DMS114 treated with DMSO at 0.1 percent for 48 hours (cell line): ENCODE measurements around the gene WFDC11.
"Not testable (repeated sequence)": the region's sequence is repeated elsewhere in the genome, so short reads cannot be mapped to it uniquely, and the experiment has no call there.

Experiments used
- DNase-seq: peaks from one replicate; lab custom pipeline; 2025; ENCODE audit not compliant: unreplicated experiment; lab: John Stamatoyannopoulos, UW

WFDC11 gene

DNA sequence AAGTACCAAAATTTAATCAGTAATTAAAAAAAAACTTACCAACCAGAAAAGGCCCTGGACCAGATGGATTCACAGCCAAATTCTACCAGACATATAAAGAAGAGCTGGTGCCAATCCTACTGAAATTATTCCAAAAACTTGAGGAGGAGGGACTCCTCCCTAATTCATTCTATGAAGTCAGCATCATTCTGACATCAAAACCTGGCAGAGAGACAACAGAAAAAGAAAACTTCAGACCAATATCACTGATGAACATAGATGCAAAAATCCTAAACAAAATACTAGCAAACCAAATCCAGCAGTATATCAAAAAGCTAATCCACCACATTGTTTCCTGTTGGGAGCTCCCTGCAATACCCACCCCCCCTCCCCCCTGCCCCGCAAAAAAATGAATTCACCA lies at the start of gene WFDC11:
Gene WFDC11 (minus strand): TSS at position 101 of the 400 bp plus-strand sequence. CDS start 19,639 bp downstream, outside the sequence.
- DNase-seq, result no peak

DNA sequence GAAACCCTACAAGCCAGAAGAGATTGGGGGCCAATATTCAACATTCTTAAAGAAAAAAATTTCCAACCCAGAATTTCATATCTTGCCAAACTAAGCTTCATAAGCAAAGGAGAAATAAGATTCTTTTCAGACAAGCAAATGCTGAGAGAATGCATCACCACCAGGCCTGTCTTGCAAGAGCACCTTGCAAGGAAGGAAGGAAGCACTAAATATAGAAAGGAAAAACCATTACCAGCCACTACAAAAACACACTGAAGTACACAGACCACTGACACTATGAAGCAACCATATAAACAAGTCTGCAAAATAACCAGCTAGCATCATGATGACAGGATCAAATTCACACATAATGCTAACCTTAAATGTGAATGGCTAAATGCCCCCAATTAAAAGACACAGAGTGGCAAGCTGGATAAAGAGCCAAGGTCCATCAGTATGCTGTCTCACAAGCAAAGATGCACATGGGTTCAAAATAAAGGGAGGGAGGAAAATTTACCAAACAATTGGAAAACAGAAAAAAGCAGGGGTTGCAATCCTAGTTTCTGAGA lies 46.2 kb upstream of the WFDC11 start:
- not testable (repeated sequence) for DNase-seq

GRCh38 chr20:45704969-45705637 lies 35.1 kb upstream of the WFDC11 start, which contains the start of gene WFDC10B:
WFDC10B (minus strand) TSS chr20:45705019; CDS start chr20:45685992, 19,027 bp downstream.
- DNase-seq, result no peak

DNA sequence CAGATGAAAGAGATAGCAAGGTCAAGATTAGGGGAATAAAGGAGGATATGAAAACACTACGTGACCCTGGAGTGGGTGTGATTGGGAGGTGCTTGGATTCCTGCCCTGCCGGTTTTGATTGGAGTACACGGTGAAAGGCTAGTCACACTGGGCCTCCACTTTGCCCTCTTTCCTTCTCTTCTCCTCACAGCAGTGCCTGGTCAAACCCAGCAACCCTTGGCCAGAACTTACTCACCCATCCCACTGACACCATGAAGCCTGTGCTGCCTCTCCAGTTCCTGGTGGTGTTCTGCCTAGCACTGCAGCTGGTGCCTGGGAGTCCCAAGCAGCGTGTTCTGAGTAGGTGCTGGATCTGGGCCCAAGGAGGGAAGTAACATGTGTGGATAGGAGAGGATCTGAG lies 31.8 kb upstream of the WFDC11 start, which contains the start of gene WFDC13:
Gene WFDC13 (plus strand): TSS at position 166 of the 400 bp plus-strand sequence. CDS start 86 bp downstream, at position 252.
- no peak for DNase-seq

DNA sequence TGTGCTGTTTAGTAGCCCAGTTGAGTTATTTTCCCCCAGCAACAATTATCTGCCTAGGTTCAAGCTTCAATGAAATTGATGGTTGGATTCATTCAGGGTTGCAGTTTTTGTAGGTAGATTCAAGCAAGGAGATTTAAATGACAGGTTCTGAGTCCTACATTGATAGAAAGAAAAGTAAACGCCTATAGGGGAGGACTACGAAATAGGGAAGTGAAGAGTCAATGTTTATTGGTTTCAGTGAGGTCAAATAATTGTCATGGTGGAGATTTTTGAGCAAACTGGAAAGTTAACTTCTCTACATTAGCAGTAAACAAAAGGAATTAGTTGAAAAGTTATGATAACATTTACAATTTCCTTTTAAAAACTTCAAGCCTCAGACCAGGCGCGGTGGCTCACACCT lies 31.1 kb upstream of the WFDC11 start:
- DNase-seq, result no peak

- DNase-seq, result no peak
Observed at GRCh38 chr20:45695496-45695895, 25.5 kb upstream of the WFDC11 start.

DNA sequence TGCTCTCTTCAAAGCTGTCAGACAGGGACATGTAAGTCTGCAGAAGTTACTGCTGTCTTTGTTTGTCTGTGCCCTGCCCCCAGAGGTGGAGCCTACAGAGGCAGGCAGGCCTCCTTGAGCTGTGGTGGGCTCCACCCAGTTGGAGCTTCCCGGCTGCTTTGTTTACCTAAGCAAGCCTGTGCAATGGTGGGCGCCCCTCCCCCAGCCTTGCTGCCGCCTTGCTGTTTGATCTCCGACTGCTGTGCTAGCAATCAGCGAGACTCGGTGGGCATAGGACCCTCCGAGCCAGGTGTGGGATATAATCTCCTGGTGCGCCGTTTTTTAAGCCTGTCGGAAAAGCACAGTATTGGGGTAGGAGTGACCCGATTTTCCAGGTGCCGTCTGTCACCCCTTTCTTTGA lies 23.3 kb upstream of the WFDC11 start:
- DNase-seq, result not testable (repeated sequence)

GRCh38 chr20:45685896-45686295 lies 15.9 kb upstream of the WFDC11 start:
- DNase-seq, result no peak

DNA sequence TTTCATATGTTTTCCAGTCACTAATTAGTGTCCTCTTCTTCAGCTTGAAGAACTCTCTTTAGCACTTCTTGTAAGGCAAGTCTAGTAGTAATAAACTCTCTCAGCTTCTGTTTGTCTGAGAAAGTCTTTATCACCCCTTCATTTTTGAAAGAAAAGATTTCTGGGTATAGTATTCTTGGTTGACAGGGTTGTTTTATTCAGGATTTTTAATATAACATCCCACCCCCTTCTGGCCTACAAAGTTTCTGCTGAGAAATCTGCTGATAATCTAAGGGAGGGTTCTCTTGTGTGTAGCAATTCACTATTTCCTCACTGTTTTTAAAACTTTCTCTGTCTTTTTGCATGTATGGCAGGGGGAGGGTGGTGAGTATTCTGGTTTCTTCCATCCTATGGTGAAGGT lies 9.6 kb upstream of the WFDC11 start:
- no peak for DNase-seq

DNA sequence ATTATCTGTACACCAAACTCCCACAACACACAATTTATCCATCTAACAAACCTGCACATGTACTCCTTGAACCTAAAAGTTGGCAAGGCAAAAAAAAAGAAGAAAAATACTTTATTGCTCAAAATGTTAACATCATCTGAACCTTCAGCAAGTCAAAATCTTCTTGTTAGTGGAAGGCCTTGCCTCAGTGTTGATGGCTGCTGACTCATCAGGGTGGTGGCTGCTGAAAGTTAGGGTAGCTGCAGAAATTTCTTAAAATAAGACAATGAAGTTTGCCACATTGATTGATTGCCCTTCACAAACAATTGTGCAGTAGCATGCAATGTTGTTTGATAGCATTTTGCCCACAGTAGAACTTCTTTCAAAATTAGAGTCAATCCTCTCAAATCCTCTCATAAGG lies 2.7 kb upstream of the WFDC11 start:
- no peak for DNase-seq

- DNase-seq, result not testable (repeated sequence)
Observed at GRCh38 chr20:45657038-45657437, 13.0 kb downstream of the WFDC11 start.

GRCh38 chr20:45651726-45652125 lies 18.3 kb downstream of the WFDC11 start:
- DNase-seq, result not testable (repeated sequence)

DNA sequence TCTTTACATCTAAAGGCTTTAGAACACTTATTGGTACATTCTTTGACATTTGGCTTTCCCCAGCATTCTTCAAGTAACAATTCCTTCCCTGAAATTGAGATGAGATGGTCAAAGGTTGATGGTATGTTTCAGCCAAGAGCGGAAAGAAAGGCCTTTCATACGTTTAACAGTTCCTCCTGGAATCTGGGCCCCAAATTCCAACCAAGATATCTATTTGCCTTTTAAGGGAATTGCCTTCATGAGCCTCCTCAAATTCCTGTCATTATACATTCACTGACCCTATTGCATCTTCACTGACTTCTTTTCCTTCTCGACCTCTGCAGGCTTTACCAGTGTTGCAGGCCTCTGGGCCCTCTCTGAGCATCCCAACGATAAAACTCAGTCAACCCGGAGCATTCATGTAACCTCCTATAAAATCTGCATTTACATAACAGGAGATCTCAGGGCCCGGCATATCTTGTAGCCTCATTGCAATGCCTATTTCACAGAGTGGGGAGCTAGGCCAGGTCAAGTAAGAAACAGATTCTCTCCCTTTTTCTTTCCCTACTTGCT lies 20.7 kb downstream of the WFDC11 start:
- no peak for DNase-seq

DNA sequence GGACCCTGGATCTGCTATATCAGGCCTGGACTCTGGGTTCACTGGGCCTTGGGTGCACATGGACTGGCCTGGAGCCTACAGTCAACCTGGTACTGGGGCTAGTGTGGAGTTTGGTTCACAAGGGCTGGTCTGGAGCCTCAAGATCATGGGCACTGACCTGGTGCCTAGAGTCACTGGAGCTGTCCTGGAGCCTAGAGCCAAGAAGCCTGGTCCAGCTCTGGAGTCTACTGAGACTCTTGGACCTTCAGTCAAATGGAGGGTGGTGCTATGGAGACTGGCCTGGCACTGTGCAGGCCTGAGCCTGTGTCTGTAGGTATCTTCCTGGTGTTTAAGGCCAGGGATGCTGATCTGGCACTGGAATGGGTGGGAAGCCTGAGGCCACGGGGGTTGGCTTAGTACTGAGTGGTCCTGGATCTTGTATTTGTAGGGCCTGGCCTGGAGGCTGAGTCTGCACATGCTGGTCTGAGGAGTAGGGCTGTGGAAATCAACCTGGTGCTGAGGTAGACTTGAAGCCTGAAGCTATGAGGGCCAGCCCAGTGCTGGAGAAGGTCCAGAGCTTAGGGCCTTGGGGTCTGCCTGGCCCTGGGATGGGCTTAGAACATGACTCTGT lies 22.5 kb downstream of the WFDC11 start:
- DNase-seq, result no peak

DNA sequence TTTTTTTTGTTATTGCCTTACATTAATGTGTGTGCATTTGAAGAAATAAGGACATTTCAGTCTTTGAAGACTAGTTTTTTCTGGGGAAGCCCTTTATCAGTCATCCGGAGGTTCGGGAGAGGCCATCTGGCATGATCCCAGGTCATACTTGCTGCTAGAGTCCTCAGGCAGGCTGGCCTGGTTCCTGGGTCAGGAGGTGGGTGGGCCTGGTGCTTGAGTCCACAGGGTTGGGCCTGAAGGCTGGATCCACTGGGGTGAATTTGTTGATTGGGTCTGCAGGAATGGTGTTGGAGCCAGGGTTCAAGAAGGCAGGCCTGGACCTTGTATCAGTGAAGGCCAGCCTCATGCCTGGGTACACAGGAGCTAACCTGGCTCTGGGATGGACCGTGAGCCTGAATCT lies 23.2 kb downstream of the WFDC11 start:
- DNase-seq, result no peak

DNA sequence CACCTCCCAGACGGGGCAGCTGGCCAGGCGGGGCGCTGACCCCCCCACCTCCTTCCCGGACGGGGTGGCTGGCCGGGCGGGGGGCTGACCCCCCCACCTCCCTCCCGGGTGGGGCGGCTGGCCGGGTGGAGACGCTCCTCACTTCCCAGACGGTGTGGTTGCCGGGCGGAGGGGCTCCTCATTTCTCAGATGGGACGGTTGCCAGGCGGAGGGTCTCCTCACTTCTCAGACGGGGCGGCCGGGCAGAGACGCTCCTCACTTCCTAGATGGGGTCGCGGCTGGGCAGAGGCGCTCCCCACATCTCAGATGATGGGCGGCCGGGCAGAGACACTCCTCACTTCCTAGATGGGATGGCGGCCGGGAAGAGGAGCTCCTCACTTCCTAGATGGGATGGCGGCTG lies 24.2 kb downstream of the WFDC11 start:
- not testable (repeated sequence) for DNase-seq

- not testable (repeated sequence) for DNase-seq
Observed at GRCh38 chr20:45641076-45641475, 29.0 kb downstream of the WFDC11 start.

GRCh38 chr20:45639687-45640086 lies 30.4 kb downstream of the WFDC11 start:
- no peak for DNase-seq

DNA sequence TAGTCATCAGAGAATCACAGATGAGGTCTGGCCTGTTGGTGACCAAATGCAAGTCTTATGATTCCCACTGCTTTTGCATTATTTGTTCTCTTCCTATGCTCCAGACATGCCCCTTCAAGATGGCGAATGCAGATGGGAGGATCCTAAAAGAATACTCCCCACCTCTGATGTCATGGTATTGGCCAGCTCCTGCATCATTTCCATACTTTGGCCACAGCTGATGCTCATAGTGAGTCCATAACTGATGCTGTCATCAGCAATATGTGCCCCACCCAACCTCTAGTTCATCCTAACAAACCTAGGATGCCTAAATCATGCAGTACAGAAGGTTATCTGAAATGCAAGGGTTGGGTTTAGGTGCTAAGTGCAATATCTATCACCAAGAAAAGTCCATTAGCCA lies 33.5 kb downstream of the WFDC11 start:
- no peak for DNase-seq

DNA sequence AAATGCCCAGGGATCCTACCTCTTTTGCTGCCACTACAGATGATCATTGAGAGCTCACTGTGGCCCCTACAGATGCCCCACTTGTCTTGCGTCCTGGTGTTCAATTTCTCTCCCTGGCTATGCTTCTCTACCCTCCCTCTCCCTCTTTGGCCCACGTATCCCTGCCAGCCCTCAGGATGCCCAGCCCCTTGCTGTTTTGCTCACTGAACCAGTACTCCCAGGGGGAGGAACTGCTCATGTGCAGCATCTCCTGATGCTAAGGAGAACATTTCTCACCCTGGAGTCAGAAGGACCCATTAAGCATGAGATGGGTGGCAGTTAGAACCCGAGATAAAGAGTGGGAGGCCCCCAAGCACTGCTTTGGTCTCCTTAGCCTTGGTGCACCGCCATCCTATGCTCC lies 38.9 kb downstream of the WFDC11 start, which contains the start of gene WFDC9:
Gene WFDC9 (minus strand): TSS at position 101 of the 400 bp plus-strand sequence. CDS start 21,103 bp downstream, outside the sequence.
- no peak for DNase-seq

- DNase-seq, result no peak
Observed at GRCh38 chr20:45630371-45630770, 39.7 kb downstream of the WFDC11 start.
